NCI-H1417 (cell line): ENCODE results near the gene BID.

Source experiments
- DNase-seq, 3 experiments: peaks; one replicate each; lab custom pipeline; 2025; lab: John Stamatoyannopoulos, UW

BID gene

GRCh38 chr22:17738386-17739128 lies 35.7 kb downstream of the BID start:
- no peak for DNase-seq

- no peak for DNase-seq
Observed at GRCh38 chr22:17734187-17734586, 40.1 kb downstream of the BID start.

- DNase-seq = no peak
Observed at GRCh38 chr22:17733466-17733865, 40.8 kb downstream of the BID start.

- no peak for DNase-seq
Observed at GRCh38 chr22:17732251-17732854, 41.9 kb downstream of the BID start.

GRCh38 chr22:17729561-17729960 lies 44.7 kb downstream of the BID start:
- no peak for DNase-seq

- no peak for DNase-seq
Observed at GRCh38 chr22:17728786-17729185, 45.5 kb downstream of the BID start.

- no peak for DNase-seq
Observed at GRCh38 chr22:17726928-17727897, 47.1 kb downstream of the BID start.

- no peak for DNase-seq
Observed at GRCh38 chr22:17726006-17726927, 48.0 kb downstream of the BID start.

- DNase-seq = no peak
Observed at GRCh38 chr22:17725500-17725796, 48.8 kb downstream of the BID start.

GRCh38 chr22:17724678-17725499 lies 49.4 kb downstream of the BID start:
- no peak for DNase-seq

GRCh38 chr22:17724241-17724640 lies 50.0 kb downstream of the BID start:
- DNase-seq = no peak

- DNase-seq = no peak
Observed at GRCh38 chr22:17719911-17720310, 54.4 kb downstream of the BID start.

GRCh38 chr22:17717708-17718107 lies 56.6 kb downstream of the BID start:
- DNase-seq = no peak

GRCh38 chr22:17716529-17716928 lies 57.7 kb downstream of the BID start:
- DNase-seq = no peak

- no peak for DNase-seq
Observed at GRCh38 chr22:17712441-17712840, 61.8 kb downstream of the BID start.

GRCh38 chr22:17710023-17710422 lies 64.2 kb downstream of the BID start:
- no peak for DNase-seq

- no peak for DNase-seq
Observed at GRCh38 chr22:17707526-17707925, 66.7 kb downstream of the BID start.

- no peak for DNase-seq
Observed at GRCh38 chr22:17706947-17707346, 67.3 kb downstream of the BID start.

GRCh38 chr22:17705951-17706900 lies 68.0 kb downstream of the BID start:
- DNase-seq = no peak

GRCh38 chr22:17705546-17705945 lies 68.7 kb downstream of the BID start:
- no peak for DNase-seq
